A549 treated with dexamethasone at 1 μM for 4 hours (cell line): ENCODE results near the gene DDX5. TPM values are rescaled to one million over a fixed set of nuclear protein-coding genes. Genes with fewer than 3 reads are reported as not detected.

ENCODE experiments used
- total RNA-seq: library from RNA; stranded (reverse); fragments of 200-300 nt; extraction: Qiagen RNA extraction; gene quantifications from 5 replicates; pipeline ENCODE4 v1.2.3, GENCODE V29; 2022

Gene DDX5
- 668 to 936 TPM (median 713 TPM) in 5 replicates for total RNA-seq

DNA sequence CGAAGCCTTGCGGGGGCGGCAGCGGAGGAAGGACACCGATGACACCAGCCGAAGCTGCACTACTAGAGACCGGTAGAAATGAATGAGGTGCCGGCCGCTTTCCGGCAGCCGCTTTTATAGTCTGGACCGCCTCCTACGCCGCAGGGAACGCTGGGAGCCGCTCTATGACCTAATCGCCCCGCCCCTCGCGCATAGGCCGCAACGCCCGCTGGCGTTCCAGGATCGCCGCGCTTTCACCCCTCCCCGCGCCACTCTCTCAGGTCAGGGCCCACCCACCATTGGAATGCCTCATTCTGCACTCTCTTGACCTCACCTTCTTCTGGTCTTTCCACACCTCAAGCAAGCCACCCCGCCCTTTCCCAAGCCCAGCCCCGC is at the start of gene DDX5:
DDX5 (minus strand) TSS at position 89 of the 375 bp plus-strand sequence. CDS start 170 bp downstream, outside the sequence.

DNA sequence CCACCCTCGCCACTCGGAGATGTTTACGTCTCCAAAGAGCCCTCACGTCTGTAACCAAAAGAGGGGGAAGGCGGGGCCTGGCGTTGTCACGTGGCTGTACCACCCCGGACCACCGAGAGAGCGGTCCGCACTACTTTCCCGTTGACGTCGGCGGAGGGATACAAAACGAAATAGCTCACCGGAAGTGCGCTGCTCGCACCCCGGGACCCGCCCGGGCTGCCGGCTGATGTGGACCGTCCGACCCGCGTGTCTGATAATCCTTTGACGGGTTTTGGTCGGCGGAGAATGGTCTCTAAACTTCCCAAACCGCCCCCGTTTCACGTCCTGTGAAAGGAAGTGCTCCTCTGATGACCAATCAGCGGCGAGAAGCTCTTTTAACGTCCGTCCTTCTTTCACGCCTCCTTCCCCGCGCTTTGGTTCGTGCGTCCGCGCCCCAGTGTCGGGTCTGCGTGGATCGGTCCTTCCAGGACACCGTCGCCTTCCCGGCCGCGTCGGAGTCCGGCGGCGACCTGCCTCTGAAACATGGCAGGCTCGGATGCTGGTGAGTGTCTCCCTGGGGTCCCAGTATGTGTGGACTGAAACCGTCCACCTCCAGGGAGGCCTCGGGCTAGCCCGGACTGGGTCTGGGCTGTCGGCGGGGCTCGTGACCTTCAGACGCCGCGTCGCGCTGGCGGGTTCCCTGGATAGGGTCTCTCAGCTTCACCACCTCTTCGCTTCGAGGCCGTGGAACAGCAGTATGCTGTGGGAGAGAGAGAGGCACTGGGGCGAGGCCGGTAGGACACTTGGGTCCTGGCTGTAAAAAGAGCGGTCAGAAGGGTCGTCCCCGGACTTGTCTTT is 705 bp upstream of the DDX5 start, which contains the start of gene CEP95:
CEP95 (plus strand) TSS at position 402 of the 837 bp plus-strand sequence; CDS start at position 523, 121 bp downstream.

DNA sequence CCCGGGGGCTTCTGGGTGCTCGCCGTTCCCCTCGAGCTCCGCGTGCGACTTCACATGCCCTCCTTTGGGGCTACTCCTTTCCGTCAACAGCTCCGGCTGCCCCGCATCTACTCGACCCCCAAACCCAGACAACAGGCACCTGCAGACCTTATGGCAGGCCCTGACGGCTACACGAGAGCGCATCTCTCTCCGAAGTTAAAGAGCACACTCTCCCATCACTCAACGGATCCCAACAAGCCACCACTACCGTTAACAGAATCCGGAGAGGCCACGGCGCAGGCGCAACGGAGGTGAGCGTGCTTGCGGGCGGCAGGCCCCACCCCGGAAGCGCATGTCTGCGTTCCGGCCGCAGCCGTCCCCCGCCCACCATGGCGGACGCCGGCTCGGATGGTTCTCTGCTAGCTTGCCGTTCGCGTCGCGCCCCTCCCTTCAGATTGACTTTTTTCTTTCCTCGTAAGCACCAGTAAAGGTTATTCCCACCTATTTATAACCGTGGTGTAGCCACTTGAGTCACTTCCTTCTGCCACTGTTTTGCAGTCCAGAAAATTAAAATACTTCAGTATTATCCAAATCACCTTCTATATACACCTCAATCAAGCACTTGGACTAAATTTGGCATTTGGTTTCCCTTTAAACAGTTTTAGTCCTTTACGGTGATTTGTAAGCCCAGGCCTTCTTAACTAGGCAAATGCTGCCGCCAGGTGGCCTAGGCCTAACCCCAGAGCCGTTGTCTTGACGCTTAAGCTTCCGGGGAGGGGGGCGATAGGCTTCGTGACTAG is 9.1 kb downstream of the DDX5 start, which contains the start of gene POLG2:
POLG2 (minus strand) TSS at position 269 of the 779 bp plus-strand sequence; CDS start at position 183, 86 bp downstream.

DNA sequence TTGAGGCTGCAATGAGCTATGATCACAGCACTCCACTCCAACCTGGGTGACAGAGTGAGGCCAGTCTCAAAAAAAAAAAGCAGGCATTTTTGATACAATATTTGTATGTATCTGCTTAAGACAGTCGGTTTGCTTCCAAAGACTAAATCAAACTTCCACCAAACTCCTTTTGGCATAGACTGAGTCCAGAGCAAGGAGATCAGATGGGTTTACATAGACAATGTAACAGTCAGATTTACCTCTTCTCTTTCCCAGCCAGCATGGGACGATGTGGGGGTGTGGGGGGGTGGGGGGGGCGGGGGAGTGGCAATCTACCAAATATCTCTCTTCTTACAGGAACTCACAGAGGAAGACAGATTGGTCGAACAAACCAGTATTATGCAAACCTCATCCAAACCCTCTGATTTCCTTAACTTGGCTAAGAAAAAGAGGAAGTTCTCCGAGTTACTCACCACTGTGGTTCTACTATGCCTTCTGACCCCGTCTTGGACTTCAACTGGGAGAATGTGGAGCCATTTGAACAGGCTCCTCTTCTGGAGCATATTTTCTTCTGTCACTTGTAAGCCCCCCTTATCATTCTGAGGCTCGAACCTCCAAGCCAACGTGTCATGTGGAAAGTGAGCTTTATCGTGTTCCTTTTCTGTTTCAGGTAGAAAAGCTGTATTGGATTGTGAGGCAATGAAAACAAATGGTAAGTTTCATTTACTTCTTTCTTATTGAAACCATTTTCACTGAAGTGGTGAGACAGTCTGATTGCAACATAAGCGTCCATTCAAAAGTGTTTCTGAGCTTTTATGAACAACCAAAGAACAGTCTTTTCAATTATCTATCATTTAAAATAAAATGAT is 57.2 kb downstream of the DDX5 start, which contains the start of gene MILR1:
MILR1 (plus strand) TSS at position 451 of the 848 bp plus-strand sequence; CDS start at position 505, 54 bp downstream.

Other genes with a start within 250 kb of the DDX5 start
- gene TEX2, start 243.0 kb downstream of the DDX5 start, total RNA-seq = 13.2 to 16.9 TPM (median 16.0 TPM) in 5 replicates
- 0.08 to 0.36 TPM (median 0.13 TPM) in 5 replicates for gene PECAM1, start 115.4 kb downstream of the DDX5 start, total RNA-seq
- 0.89 to 1.8 TPM (median 1.6 TPM) in 5 replicates for gene MILR1, start 57.2 kb downstream of the DDX5 start, total RNA-seq
- 14.8 to 17.5 TPM (median 15.5 TPM) in 5 replicates for gene POLG2, start 9.2 kb downstream of the DDX5 start, total RNA-seq
- 28.5 to 32.7 TPM (median 29.9 TPM) in 5 replicates for gene CEP95, start 688 bp upstream of the DDX5 start, total RNA-seq
- gene SMURF2, start 156.0 kb upstream of the DDX5 start, total RNA-seq = 22.7 to 31.5 TPM (median 28.8 TPM) in 5 replicates